Spleen (tissue), 7 donors: ENCODE data around the gene BEND4.

ENCODE experiments used
- CTCF ChIP-seq, 11 experiments: fragments of 200-600 bp in 7 of 11; fragments of 450-650 bp in 4 of 11; sonication (generic) in 4 of 11; IDR thresholded peaks in 8 of 11; conservative IDR thresholded peaks in 3 of 11; 1 replicate in 7 of 11; 2 replicates in 4 of 11; pipeline versions ENCODE4 v1.4.0 to v1.8.0; 2016 to 2021; ENCODE audit warnings: antibody characterized with exemption in 11 of 11, inconsistent platforms in 4 of 11, mild to moderate bottlenecking in 1 of 11
- POLR2AphosphoS5 ChIP-seq, 3 donors: sonication (generic); formaldehyde crosslinking; IDR thresholded peaks; one replicate each; pipeline ENCODE4 v1.5.1; 2017; ENCODE audit warnings: antibody characterized with exemption in 3 of 3
- donor health status: DM: no; HTN: no; CAD: no; lungs with moderate emphysema.
- donor health status: DM: no; HTN: no; CAD: no.
- donor health status: DM: no; HTN: no; CAD: no.

GRCh38 chr4:42151568-42152506 lies 618 bp downstream of the BEND4 start:
- TF ChIP-seq CTCF (IDR thresholded peaks at IDR 0.05 in 8 of 11, conservative IDR thresholded peaks at IDR 0.05 in 3 of 11) (no peak), POLR2AphosphoS5 (IDR thresholded peaks at IDR 0.05) (peak in 2 of 3 donors; percentile 10 to 72)
